Stimulated activated memory B cell treated with anti-CD40 and anti-IgM and Interleukin-4, amounts not matched to agents 10 μg/mL and 1 μg/mL and 100 μg/mL, for 72 hours (primary cell): ENCODE data around the gene MPDZ.
A peak's percentile ranks its signal among the peaks of the same experiment; 100 is the strongest.

Experiments
- ATAC-seq: fragments of 150-1000 bp; cut with Tn5 transposase; 2 replicates; pipeline ENCODE4 v1.10.0; 2021
- H3K27ac Mint-ChIP-seq: one replicate; pipeline ENCODE4 v1.8.0; 2022; ENCODE audit warnings: mild to moderate bottlenecking, mixed read lengths
- H3K27me3 Mint-ChIP-seq: one replicate; pipeline ENCODE4 v1.8.0; 2022; ENCODE audit warnings: mixed read lengths
- H3K36me3 Mint-ChIP-seq: one replicate; pipeline ENCODE4 v1.8.0; 2022; ENCODE audit warnings: mixed read lengths
- H3K4me1 Mint-ChIP-seq: one replicate; pipeline ENCODE4 v1.8.0; 2022; ENCODE audit warnings: mixed read lengths
- H3K4me3 Mint-ChIP-seq: one replicate; pipeline ENCODE4 v1.8.0; 2022; ENCODE audit warnings: mild to moderate bottlenecking, moderate library complexity, mixed read lengths
- H3K9me3 Mint-ChIP-seq: one replicate; pipeline ENCODE4 v1.8.0; 2022; ENCODE audit warnings: mixed read lengths

The MPDZ gene, protein sequence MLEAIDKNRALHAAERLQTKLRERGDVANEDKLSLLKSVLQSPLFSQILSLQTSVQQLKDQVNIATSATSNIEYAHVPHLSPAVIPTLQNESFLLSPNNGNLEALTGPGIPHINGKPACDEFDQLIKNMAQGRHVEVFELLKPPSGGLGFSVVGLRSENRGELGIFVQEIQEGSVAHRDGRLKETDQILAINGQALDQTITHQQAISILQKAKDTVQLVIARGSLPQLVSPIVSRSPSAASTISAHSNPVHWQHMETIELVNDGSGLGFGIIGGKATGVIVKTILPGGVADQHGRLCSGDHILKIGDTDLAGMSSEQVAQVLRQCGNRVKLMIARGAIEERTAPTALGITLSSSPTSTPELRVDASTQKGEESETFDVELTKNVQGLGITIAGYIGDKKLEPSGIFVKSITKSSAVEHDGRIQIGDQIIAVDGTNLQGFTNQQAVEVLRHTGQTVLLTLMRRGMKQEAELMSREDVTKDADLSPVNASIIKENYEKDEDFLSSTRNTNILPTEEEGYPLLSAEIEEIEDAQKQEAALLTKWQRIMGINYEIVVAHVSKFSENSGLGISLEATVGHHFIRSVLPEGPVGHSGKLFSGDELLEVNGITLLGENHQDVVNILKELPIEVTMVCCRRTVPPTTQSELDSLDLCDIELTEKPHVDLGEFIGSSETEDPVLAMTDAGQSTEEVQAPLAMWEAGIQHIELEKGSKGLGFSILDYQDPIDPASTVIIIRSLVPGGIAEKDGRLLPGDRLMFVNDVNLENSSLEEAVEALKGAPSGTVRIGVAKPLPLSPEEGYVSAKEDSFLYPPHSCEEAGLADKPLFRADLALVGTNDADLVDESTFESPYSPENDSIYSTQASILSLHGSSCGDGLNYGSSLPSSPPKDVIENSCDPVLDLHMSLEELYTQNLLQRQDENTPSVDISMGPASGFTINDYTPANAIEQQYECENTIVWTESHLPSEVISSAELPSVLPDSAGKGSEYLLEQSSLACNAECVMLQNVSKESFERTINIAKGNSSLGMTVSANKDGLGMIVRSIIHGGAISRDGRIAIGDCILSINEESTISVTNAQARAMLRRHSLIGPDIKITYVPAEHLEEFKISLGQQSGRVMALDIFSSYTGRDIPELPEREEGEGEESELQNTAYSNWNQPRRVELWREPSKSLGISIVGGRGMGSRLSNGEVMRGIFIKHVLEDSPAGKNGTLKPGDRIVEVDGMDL (N-terminal part only)

DNA sequence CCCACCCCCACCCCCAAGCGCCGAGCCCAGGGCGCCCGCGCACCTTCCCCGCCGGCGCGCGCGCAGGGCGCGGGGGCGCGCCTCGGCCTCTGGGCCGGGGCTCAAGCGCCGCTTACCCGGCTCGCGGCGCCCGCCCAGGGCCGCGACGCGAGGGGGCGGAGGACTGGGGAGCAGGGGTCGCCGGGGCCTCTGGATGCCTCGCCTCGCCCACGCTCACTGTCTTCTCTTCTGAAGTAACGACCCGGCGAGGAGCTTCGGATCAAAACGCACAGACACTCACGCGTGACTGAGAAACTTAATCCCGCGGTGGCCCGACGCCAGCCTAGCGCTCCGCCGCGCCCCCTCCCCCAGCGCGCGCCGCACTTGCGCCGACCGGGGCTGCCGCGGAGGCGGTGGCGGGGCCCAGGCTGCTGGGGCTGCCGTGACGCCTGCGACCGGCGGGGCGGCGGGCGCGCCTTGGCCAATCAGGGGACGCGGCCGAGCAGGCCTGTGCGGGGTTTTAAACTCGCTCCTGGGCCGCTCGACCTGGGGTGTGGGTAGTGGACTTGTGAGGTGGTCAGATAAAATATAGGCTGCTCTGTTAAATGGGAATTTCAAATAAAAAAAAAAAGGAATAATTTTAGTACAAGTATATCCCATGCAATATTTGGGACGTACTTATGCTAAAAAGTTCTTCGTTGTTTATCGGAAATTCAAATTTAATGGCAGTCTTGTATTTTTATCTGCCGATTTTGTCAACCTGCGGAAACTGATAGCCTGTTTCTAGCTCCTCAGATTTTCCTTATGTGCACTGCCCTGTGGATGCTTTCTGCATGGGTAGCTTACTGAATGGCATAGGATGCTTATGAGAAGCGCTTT lies at the start of gene MPDZ:
Gene MPDZ (minus strand): TSS at position 409 of the 858 bp plus-strand sequence. CDS start 29,377 bp downstream, outside the sequence.
- Mint-ChIP-seq H3K4me1 (no peaks in the 10 kb centered on the region), H3K36me3 (no peaks in the 10 kb centered on the region), H3K4me3 (no peak within 1 kb of the TSS), H3K27ac (no peak within 1 kb of the TSS), H3K9me3 (peaks cover 10% of the 10 kb centered on the region), H3K27me3 (peaks cover 19% of the 10 kb centered on the region)
- ATAC-seq = peak; percentile 16

DNA sequence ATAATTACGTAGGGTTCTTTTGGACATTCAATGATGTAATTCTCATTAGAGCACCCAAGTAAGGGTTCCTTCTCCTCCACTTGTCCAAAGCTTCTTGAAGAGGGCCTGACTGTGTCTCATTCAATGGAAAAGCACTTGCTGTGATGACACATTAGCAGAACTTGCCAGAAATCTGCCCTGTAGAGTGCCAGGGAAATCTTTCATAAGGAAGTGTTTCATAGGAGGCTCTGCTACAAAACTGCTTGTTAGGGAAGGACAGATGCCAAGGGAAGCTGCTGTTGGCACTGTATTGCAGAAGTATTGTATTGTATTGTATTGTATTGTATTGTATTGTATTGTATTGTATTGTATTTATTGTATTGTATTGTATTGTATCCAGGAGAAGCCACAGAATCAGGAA lies 45.5 kb upstream of the MPDZ start:
- no peak for ATAC-seq
- Mint-ChIP-seq H3K4me3 (no peak overlapping the region), H3K4me1 (no peaks in the 10 kb centered on the region), H3K27me3 (no peaks in the 10 kb centered on the region), H3K27ac (no peak overlapping the region), H3K9me3 (no peaks in the 10 kb centered on the region), H3K36me3 (no peaks in the 10 kb centered on the region)

DNA sequence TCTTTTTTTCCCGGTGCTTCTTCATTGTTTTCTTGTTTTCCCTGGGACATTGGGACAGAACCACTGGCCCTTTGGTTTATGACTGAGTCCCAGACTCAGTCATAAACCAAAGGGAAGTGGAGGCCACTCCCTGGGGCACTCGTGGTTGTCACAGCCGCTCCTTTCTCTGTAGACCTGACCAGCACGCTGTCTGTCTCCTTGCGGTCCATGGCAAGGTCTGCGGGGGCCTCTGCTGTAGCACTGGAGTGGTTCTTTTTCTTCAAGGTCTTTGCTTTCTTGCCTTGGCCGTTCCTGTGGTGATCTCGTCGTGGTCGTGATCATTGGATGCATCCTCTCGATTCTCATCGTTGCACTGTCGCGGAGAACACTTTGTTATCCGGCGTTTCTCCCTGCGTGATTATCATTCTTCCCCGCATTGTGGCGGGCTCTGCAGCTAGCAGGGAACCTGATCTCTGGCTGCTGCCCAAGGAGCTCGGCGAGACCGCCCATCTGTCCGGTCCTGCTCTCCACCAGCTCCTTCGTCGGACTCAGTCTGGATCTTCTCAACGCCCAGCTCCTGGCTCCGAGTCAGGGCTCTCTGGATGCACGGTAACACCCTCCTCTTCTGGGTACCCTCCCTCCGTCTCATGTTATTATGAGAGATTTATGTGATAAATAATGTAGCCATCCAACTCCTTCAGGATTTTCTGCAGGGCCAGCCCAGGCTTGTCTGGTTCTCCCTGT lies 43.5 kb upstream of the MPDZ start:
- no peak overlapping the region for H3K27ac Mint-ChIP-seq
- H3K27me3 Mint-ChIP-seq = no peaks in the 10 kb centered on the region
- no peak overlapping the region for H3K4me3 Mint-ChIP-seq
- no peaks in the 10 kb centered on the region for H3K36me3 Mint-ChIP-seq
- H3K9me3 Mint-ChIP-seq = peaks cover 6% of the 10 kb centered on the region
- peak; percentile 20 for ATAC-seq
- H3K4me1 Mint-ChIP-seq = no peaks in the 10 kb centered on the region

DNA sequence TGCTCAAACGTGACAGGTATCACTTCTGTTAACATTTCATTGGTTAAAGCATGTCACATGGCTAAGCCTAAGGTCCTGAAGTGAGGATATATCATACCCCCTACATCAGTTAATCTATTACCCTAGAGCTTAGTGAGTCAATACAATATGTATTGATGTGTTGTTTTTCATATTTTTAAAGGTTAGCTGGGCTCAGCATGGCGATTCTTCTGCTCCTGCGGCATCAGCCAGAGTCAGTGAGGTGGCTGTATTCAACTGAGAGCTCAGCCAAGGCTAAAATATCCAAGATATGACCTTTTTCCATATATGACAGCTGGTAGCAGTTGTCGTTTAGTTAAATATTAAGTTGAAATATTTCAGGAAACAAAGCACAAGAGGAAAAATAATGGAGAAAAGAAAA lies 38.5 kb upstream of the MPDZ start:
- no peak for ATAC-seq
- Mint-ChIP-seq H3K36me3 (no peaks in the 10 kb centered on the region), H3K9me3 (peaks cover 14% of the 10 kb centered on the region), H3K27ac (no peak overlapping the region), H3K27me3 (no peaks in the 10 kb centered on the region), H3K4me1 (no peaks in the 10 kb centered on the region), H3K4me3 (no peak overlapping the region)

DNA sequence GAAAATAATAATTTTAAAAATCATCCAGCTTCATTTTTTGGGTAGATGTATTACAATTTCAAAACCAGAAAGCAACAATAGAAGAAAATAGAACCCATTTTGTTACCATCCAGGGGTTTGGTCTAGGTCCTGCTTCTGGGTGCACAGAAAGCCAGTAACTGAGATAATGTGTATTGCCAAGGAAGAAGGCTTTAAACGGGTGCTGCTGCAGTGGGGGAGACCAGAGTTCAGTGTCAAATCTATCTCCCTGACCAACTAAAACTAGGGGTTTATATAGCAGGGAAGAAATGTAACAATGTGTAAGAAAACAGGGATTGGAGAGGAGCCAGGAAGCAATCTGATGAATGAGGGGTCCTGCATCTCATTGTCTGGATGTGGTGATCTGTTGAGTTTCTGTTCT lies 17.5 kb upstream of the MPDZ start:
- Mint-ChIP-seq H3K4me3 (no peak overlapping the region), H3K27me3 (no peaks in the 10 kb centered on the region), H3K27ac (no peak overlapping the region), H3K4me1 (no peaks in the 10 kb centered on the region), H3K9me3 (peaks cover 20% of the 10 kb centered on the region), H3K36me3 (no peaks in the 10 kb centered on the region)
- no peak for ATAC-seq

DNA sequence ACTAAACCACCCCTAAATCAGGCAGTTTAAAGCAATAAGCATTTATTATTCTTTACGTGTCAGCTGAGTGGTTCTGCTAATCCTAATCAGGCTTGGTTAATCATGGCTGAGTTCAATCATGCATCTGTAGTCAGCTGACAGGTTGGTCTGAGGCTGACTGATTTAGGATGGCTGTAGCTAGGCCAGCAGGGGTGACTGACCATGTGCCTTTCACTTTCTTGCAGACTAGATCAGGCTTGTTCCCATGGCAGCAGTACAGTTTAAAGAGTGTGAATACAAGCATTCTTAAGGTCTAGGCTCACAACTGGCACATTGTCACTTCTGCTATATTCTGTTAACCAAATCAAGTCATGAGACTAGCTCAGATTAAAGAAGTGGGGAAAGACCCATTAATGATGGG lies 16.1 kb upstream of the MPDZ start:
- Mint-ChIP-seq H3K4me1 (no peaks in the 10 kb centered on the region), H3K27ac (no peak overlapping the region), H3K36me3 (no peaks in the 10 kb centered on the region), H3K27me3 (no peaks in the 10 kb centered on the region), H3K9me3 (peaks cover 20% of the 10 kb centered on the region), H3K4me3 (no peak overlapping the region)
- no peak for ATAC-seq

DNA sequence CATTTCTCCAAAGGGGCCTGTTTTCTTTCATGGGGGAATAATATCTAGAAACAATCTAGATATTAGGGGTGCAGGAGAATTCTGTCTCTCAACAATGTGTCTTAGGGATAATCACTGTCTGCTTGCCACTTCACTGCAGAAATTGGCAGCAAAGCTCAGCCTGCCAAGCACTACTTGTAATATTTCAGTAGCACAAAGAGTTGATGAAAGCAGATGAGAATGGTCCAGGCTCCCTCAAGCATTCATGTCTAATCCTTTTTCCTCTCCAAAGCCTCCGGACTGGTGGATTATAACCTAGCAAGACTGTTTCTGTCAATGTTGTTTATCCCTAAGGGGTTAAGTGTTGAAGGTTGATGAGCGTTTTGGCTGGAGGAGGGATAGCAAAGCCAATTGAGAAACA lies 13.3 kb upstream of the MPDZ start:
- H3K27me3 Mint-ChIP-seq = no peaks in the 10 kb centered on the region
- no peaks in the 10 kb centered on the region for H3K4me1 Mint-ChIP-seq
- no peak overlapping the region for H3K4me3 Mint-ChIP-seq
- H3K36me3 Mint-ChIP-seq = no peaks in the 10 kb centered on the region
- no peak overlapping the region for H3K27ac Mint-ChIP-seq
- ATAC-seq = no peak
- H3K9me3 Mint-ChIP-seq = peaks cover 13% of the 10 kb centered on the region

DNA sequence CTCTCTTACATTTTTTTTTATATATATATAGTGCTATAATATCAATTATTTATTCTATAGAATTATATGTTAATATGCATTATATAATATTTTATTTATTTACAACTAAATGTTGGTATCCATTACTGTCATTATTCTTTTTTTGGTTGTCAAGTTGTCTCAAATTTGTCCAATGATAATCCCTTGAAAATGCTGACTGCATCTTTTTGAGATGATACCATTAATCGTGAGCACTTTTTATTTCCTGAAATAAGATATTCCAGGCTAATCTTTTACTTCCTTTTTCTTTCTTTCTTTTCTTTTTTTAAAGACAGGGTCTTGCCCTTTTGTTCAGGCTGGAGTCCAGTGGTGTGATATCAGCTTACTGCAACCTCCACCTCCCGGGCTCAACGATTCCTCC lies 12.7 kb upstream of the MPDZ start:
- Mint-ChIP-seq H3K4me3 (no peak overlapping the region), H3K27me3 (no peaks in the 10 kb centered on the region), H3K9me3 (peaks cover 11% of the 10 kb centered on the region), H3K4me1 (no peaks in the 10 kb centered on the region), H3K36me3 (no peaks in the 10 kb centered on the region), H3K27ac (no peak overlapping the region)
- no peak for ATAC-seq

DNA sequence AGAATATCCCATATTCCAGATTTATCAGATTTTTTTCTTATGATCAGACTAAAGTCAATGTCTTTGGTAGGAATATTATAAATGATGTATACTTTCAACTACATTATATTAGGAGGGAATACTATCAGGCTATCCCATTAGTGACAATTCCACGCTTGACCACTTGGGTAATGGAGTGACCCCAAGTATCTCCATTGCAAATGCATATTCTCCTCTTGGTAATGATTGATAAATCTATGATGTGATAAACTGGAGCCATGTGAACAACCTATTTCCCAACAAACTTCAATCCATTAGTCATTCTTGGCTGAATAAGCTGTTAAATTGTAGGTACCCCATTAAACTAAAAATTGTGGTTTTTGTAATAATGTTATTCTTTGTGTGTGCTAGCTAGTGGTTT lies 12.2 kb upstream of the MPDZ start:
- Mint-ChIP-seq H3K4me1 (no peaks in the 10 kb centered on the region), H3K36me3 (no peaks in the 10 kb centered on the region), H3K27ac (no peak overlapping the region), H3K9me3 (peaks cover 9% of the 10 kb centered on the region), H3K4me3 (no peak overlapping the region), H3K27me3 (no peaks in the 10 kb centered on the region)
- no peak for ATAC-seq

DNA sequence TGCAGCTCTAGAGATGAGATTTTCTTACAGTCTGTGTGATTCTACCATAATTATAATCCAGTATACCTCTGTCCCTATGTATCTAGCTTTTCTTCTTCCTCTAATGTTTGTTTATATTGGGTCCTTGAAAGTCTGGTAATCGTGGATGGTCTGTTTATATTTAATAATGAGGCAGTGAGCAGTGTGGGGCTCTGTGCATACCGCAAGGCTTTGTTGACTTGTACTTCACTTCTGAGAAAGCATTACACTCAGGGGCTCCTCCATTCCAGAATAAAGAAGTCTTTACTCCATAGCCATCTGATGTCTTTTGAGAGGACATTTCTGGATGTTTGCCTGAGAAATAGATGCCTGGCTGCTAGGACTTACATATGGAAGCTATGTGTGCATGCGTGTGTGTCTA lies 4.5 kb upstream of the MPDZ start:
- no peak overlapping the region for H3K4me3 Mint-ChIP-seq
- H3K36me3 Mint-ChIP-seq = no peaks in the 10 kb centered on the region
- H3K4me1 Mint-ChIP-seq = no peaks in the 10 kb centered on the region
- H3K27me3 Mint-ChIP-seq = no peaks in the 10 kb centered on the region
- no peaks in the 10 kb centered on the region for H3K9me3 Mint-ChIP-seq
- ATAC-seq = no peak
- no peak overlapping the region for H3K27ac Mint-ChIP-seq

DNA sequence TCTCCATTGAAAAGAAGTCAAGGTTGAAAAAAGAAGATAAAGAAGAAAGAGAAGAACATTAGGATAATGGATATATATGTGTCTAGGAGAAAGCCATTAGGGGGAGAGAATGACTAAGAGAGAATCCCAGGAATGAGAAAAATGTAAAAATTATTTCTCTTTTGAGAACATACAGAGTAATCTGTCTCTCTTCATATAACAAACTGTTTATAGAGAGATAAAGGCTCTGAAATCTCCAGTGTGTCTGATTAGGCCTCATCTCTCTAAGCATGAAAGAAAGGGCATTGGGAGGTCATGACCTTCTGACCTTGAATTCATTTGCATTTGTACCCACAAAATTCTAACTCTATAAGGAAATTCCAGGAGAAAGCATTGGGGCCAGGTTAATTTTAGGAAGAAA lies 3.5 kb upstream of the MPDZ start:
- ATAC-seq = no peak
- Mint-ChIP-seq H3K36me3 (no peaks in the 10 kb centered on the region), H3K27me3 (peaks cover 8% of the 10 kb centered on the region), H3K27ac (no peak overlapping the region), H3K4me3 (no peak overlapping the region), H3K4me1 (no peaks in the 10 kb centered on the region), H3K9me3 (peaks cover 2% of the 10 kb centered on the region)

DNA sequence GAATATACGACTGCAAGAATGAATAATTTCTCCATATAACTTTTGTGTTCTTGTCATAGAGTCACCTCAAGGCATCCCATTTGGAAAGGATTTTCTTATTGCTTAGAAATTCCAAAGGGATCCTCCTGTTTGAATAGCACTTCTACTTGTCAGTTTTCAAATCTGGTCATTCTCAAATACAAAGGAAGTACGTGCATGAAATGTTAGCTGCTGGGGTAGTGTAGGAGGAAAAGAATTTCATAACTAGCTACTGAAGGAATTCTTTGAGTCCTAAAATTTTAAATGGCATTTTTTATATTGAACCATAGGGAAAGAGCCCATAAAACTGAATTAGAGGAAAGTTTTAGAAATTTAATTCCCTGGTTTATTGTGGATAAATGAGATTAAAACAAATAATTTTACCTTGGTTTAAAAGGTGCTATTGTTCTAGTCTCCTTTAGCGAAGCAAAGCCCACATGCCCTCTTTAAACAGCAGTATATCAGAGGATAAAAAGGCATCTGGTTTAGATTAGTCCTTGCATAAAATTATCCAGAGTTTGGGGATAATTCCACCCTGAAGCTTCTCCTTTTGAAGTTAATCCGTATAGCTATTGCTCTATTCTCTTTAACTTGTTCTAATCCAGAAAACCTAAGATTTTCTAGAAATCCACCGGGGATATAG lies 2.0 kb upstream of the MPDZ start:
- Mint-ChIP-seq H3K4me3 (no peak overlapping the region), H3K27ac (no peak overlapping the region), H3K27me3 (peaks cover 19% of the 10 kb centered on the region), H3K4me1 (no peaks in the 10 kb centered on the region), H3K36me3 (no peaks in the 10 kb centered on the region), H3K9me3 (peaks cover 4% of the 10 kb centered on the region)
- ATAC-seq = no peak

DNA sequence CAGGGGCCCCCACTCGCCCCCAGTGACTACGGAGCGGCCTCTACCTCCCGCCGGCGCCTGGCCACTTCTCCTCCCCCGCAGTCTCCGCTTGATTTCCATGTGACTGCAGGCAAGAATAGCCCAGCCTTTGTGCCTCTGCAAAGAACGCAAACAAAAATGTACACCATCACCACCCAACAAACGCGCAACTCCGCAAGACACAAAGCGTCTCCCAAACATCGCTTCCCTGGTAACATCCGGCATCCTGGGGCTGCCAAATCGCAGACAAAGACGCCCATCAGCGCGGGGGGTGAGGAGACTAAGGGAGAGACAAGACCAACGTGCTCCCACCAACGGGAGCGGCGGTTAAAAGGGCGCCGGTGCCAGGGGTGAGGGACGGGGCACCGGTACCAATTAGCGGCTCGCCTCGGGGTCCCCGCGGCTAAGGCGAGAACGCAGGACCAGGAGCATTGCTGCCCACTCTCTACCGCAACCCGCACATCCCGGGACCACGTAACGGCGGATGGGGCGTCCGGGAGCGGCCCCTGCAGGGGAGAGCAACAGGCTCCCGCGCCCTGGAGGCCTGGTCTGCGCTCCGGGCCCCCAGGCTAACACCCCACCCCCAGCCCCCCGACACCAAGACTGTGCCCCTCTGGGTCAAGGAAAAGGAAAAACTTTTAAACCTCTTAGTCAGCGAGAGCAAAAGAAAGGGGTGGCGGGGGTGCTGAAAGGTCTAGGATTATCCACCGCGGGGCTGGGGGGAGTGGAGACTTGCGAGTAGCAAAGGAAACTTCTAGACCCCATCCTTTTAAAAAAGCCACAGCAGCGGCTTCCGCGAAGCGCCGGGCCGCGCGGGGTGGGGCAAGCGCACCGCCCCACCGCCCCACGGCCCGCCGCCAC lies 885 bp downstream of the MPDZ start:
- Mint-ChIP-seq H3K4me3 (no peak overlapping the region), H3K4me1 (no peaks in the 10 kb centered on the region), H3K27ac (no peak overlapping the region)

More for the DNA sequence above, 885 bp downstream of the MPDZ start:
- H3K9me3 Mint-ChIP-seq = peaks cover 10% of the 10 kb centered on the region
- H3K27me3 Mint-ChIP-seq = peaks cover 19% of the 10 kb centered on the region
- no peaks in the 10 kb centered on the region for H3K36me3 Mint-ChIP-seq
- ATAC-seq = no peak
